Ovary (tissue), 3 donors: ENCODE measurements around the gene KMT2E.
"Not testable (repeated sequence)": the region's sequence is repeated elsewhere in the genome, so short reads cannot be mapped to it uniquely, and the experiment has no call there.

Source experiments
- CTCF ChIP-seq, 3 donors: fragments of 450-650 bp in 2 of 3; fragments of 200-600 bp in 1 of 3; IDR thresholded peaks; one replicate each; pipeline versions ENCODE4 v1.5.1 to v1.8.0; 2016 to 2022; ENCODE audit warnings: antibody characterized with exemption in 3 of 3, mild to moderate bottlenecking in 1 of 3
- POLR2A ChIP-seq: fragments of 450-650 bp; IDR thresholded peaks from one replicate; pipeline ENCODE4 v1.6.1; 2017; ENCODE audit warnings: antibody characterized with exemption, mild to moderate bottlenecking, moderate library complexity
- donor health status: DM: no; HTN: no; CAD: no.

GRCh38 chr7:105028941-105029340 lies 14.9 kb downstream of the KMT2E start:
- not testable (repeated sequence) for TF ChIP-seq CTCF (IDR thresholded peaks at IDR 0.05); POLR2A
